H9 (cell line): ENCODE results near the gene EFHD2. TPM values are rescaled to one million over a fixed set of nuclear protein-coding genes. Genes with fewer than 3 reads are reported as not detected.

Source experiments
- DNase-seq: peaks from one replicate; pipeline ENCODE4 v3.0.0-alpha.2; 2017
- H2AFZ ChIP-seq: one replicate; pipeline ENCODE4 v1.6.1; 2013; ENCODE audit warnings: mild to moderate bottlenecking, low read length, control low read depth, moderate library complexity
- H2AK5ac ChIP-seq: 2 replicates; pipeline ENCODE4 v1.6.1; 2013; ENCODE audit warnings: low read length, control low read depth, mixed read lengths; ENCODE audit not compliant: insufficient read length
- H2BK120ac ChIP-seq: one replicate; pipeline ENCODE4 v1.6.1; 2013; ENCODE audit warnings: low read depth, mild to moderate bottlenecking, low read length, control low read depth, inconsistent platforms; ENCODE audit not compliant: poor library complexity, severe bottlenecking
- H2BK12ac ChIP-seq: 2 replicates; pipeline ENCODE4 v1.6.1; 2013; ENCODE audit warnings: low read length, control low read depth, mixed read lengths, low read depth; ENCODE audit not compliant: insufficient read length
- H2BK15ac ChIP-seq: 2 replicates; pipeline ENCODE4 v1.6.1; 2013; ENCODE audit warnings: low read depth, low read length, control low read depth
- H2BK20ac ChIP-seq: one replicate; pipeline ENCODE4 v1.6.1; 2013; ENCODE audit warnings: low read depth, mild to moderate bottlenecking, low read length, control low read depth, inconsistent platforms; ENCODE audit not compliant: poor library complexity, severe bottlenecking
- H2BK5ac ChIP-seq: 2 replicates; pipeline ENCODE4 v1.6.1; 2013; ENCODE audit warnings: low read length, control low read depth, mixed read lengths; ENCODE audit not compliant: insufficient read length
- H3K14ac ChIP-seq: 2 replicates; pipeline ENCODE4 v1.6.1; 2013; ENCODE audit warnings: low read length, control low read depth; ENCODE audit not compliant: insufficient read depth
- H3K18ac ChIP-seq: 2 replicates; pipeline ENCODE4 v1.6.1; 2013; ENCODE audit warnings: low read depth, mild to moderate bottlenecking, mixed read lengths, low read length, control low read depth; ENCODE audit not compliant: insufficient read length
- H3K23ac ChIP-seq: 2 replicates; pipeline ENCODE4 v1.6.1; 2013; ENCODE audit warnings: low read length, control low read depth, mixed read lengths, low read depth; ENCODE audit not compliant: insufficient read length
- H3K23me2 ChIP-seq: 2 replicates; pipeline ENCODE4 v1.6.1; 2013; ENCODE audit warnings: low read depth, mild to moderate bottlenecking, mixed read lengths, low read length, control low read depth; ENCODE audit not compliant: insufficient read length, poor library complexity, severe bottlenecking
- H3K27ac ChIP-seq: 2 replicates; pipeline ENCODE4 v1.5.1; 2013; ENCODE audit warnings: low read length, control low read depth, mixed read lengths, low read depth; ENCODE audit not compliant: insufficient read length
- H3K27me3 ChIP-seq: 2 replicates; pipeline ENCODE4 v1.6.1; 2013; ENCODE audit warnings: low read length, control low read depth, inconsistent platforms; ENCODE audit not compliant: insufficient read depth
- H3K4ac ChIP-seq: 2 replicates; pipeline ENCODE4 v1.6.1; 2013; ENCODE audit warnings: low read depth, mild to moderate bottlenecking, control low read depth, inconsistent platforms, low read length, moderate library complexity
- H3K4me1 ChIP-seq: 2 replicates; pipeline ENCODE4 v1.6.1; 2013; ENCODE audit warnings: low read length, control low read depth, inconsistent platforms; ENCODE audit not compliant: insufficient read depth
- H3K4me2 ChIP-seq: 2 replicates; pipeline ENCODE4 v1.6.1; 2013; ENCODE audit warnings: low read length, control low read depth, mixed read lengths; ENCODE audit not compliant: insufficient read length, insufficient read depth
- H3K56ac ChIP-seq: 2 replicates; pipeline ENCODE4 v1.6.1; 2013; ENCODE audit warnings: low read depth, mild to moderate bottlenecking, mixed read lengths, low read length, control low read depth; ENCODE audit not compliant: insufficient read length
- H3K79me1 ChIP-seq: 2 replicates; pipeline ENCODE4 v1.6.1; 2013; ENCODE audit warnings: low read depth, mild to moderate bottlenecking, moderate library complexity, low read length, control low read depth, inconsistent platforms; ENCODE audit not compliant: insufficient read depth, poor library complexity, severe bottlenecking
- H3K79me2 ChIP-seq: 2 replicates; pipeline ENCODE4 v1.6.1; 2013; ENCODE audit warnings: low read length, control low read depth, inconsistent platforms; ENCODE audit not compliant: insufficient read depth
- H3K9ac ChIP-seq: 2 replicates; pipeline ENCODE4 v1.6.1; 2013; ENCODE audit warnings: low read length, control low read depth, mixed read lengths; ENCODE audit not compliant: insufficient read length; ENCODE audit errors: extremely low read depth
- H3K9me3 ChIP-seq: one replicate; pipeline ENCODE4 v1.6.1; 2013; ENCODE audit warnings: low read depth, low read length, inconsistent platforms; ENCODE audit not compliant: control insufficient read depth
- H3T11ph ChIP-seq: one replicate; pipeline ENCODE4 v1.6.1; 2013; ENCODE audit warnings: mild to moderate bottlenecking, low read length, control low read depth, inconsistent platforms
- H4K20me1 ChIP-seq: one replicate; pipeline ENCODE4 v1.6.1; 2013; ENCODE audit not compliant: control insufficient read depth, insufficient read length, insufficient read depth
- H4K5ac ChIP-seq: 2 replicates; pipeline ENCODE4 v1.6.1; 2013; ENCODE audit warnings: low read depth, mild to moderate bottlenecking, mixed read lengths, low read length, control low read depth; ENCODE audit not compliant: insufficient read length
- H4K8ac ChIP-seq: replicated peaks from 2 replicates; pipeline ENCODE4 v1.6.1; 2013; ENCODE audit warnings: low read length, control low read depth, mixed read lengths, low read depth; ENCODE audit not compliant: insufficient read length
- H4K91ac ChIP-seq: 2 replicates; pipeline ENCODE4 v1.6.1; 2013; ENCODE audit warnings: low read depth, mild to moderate bottlenecking, moderate library complexity, mixed read lengths, low read length, control low read depth; ENCODE audit not compliant: insufficient read length
- H3K27ac Mint-ChIP-seq, 3 experiments: 2 replicates in 2 of 3; 3 replicates in 1 of 3; pipeline ENCODE4 v1.8.0; 2020 to 2021; ENCODE audit warnings: mixed read lengths in 3 of 3, mild to moderate bottlenecking in 1 of 3, moderate library complexity in 1 of 3
- H3K27me3 Mint-ChIP-seq: 2 replicates; pipeline ENCODE4 v1.8.0; 2021; ENCODE audit warnings: low read depth, mild to moderate bottlenecking, moderate library complexity, mixed read lengths
- H3K36me3 Mint-ChIP-seq, 3 experiments: 2 replicates in 2 of 3; 3 replicates in 1 of 3; pipeline ENCODE4 v1.8.0; 2020 to 2021; ENCODE audit warnings: low read depth in 3 of 3, mixed read lengths in 3 of 3; ENCODE audit not compliant: insufficient read depth in 1 of 3
- H3K4me1 Mint-ChIP-seq, 2 experiments: 2 replicates each; pipeline ENCODE4 v1.8.0; 2020; ENCODE audit warnings: mixed read lengths in 2 of 2
- H3K4me3 Mint-ChIP-seq, 2 experiments: 2 replicates in 1 of 2; 3 replicates in 1 of 2; pipeline ENCODE4 v1.8.0; 2020 to 2021; ENCODE audit warnings: mild to moderate bottlenecking in 2 of 2, mixed read lengths in 2 of 2, moderate library complexity in 1 of 2
- H3K9me3 Mint-ChIP-seq, 2 experiments: 2 replicates in 1 of 2; 3 replicates in 1 of 2; pipeline ENCODE4 v1.8.0; 2020; ENCODE audit warnings: mild to moderate bottlenecking in 2 of 2, mixed read lengths in 2 of 2, moderate library complexity in 1 of 2
- CTCF ChIP-seq: fragments of 200-600 bp; sonication (generic); conservative IDR thresholded peaks from 3 replicates; pipeline ENCODE4 v1.8.0; 2021; ENCODE audit warnings: antibody characterized with exemption, mild to moderate bottlenecking
- WGBS: extraction: QIAGEN DNeasy Blood & Tissue Kit; methylation state at CpG from one replicate; pipeline ENCODE4 v1.1.7; 2013; ENCODE audit warnings: missing lambda C conversion rate, low lambda C conversion rate, mixed read lengths; ENCODE audit not compliant: insufficient read length; ENCODE audit errors: extremely low coverage; 5-methylcytosine and 5-hydroxymethylcytosine counted together
- total RNA-seq: library from RNA; stranded (reverse); gene quantifications from 2 replicates; pipeline ENCODE4 v1.2.1, GENCODE V29; 2021

EFHD2 gene
- total RNA-seq, 1 experiment from 2014 or later, result 16.5 TPM

- Histone ChIP-seq H3K27me3 (no peaks in the 10 kb centered on the region), H3K4me1 (no peaks in the 10 kb centered on the region), H2BK5ac (no peak overlapping the region), H3K56ac (no peak overlapping the region), H4K8ac (peak overlapping the region; percentile 70), H3K23ac (no peak overlapping the region), H3K9me3 (no peaks in the 10 kb centered on the region), H2BK120ac (no peak overlapping the region), H3K14ac (no peak overlapping the region), H3K18ac (no peak overlapping the region), H2AFZ (no peak overlapping the region), H2BK20ac (no peak overlapping the region), H3K79me1 (no peaks in the 10 kb centered on the region), H4K91ac (no peak overlapping the region), H3T11ph (no peak overlapping the region), H2AK5ac (no peak overlapping the region), H2BK12ac (no peak overlapping the region), H3K23me2 (no peaks in the 10 kb centered on the region), H3K9ac (no peak overlapping the region), H3K79me2 (no peaks in the 10 kb centered on the region), H3K27ac (no peak overlapping the region), H4K20me1 (no peaks in the 10 kb centered on the region), H4K5ac (no peak overlapping the region), H3K4ac (no peak overlapping the region), H2BK15ac (no peak overlapping the region), H3K4me2 (no peak overlapping the region)
- H3K36me3 Mint-ChIP-seq, result no peaks in the 10 kb centered on the region
- TF ChIP-seq CTCF, result no peak
- peak overlapping the region in 1 of 2 experiments; percentile 8; a peak in 1 of 5 replicates for H3K4me3 Mint-ChIP-seq
- no peaks in the 10 kb centered on the region; a peak in 1 of 5 replicates for H3K9me3 Mint-ChIP-seq
- DNase-seq, result no peak
- H3K27ac Mint-ChIP-seq, result no peak overlapping the region
- H3K4me1 Mint-ChIP-seq, result peaks cover 5 to 14% of the 10 kb centered on the region in 2 experiments
- WGBS, result no CpG with 5 or more reads among the region's 17 CpGs
- peaks cover 2% of the 10 kb centered on the region for H3K27me3 Mint-ChIP-seq
These were observed 25.8 kb downstream of the EFHD2 start for GRCh38 chr1:15435239-15436077.
